HG03097 (cell line): ENCODE results near the gene FUT9.

Source experiments
- ATAC-seq: cut with Tn5 transposase; IDR thresholded peaks from one replicate; pipeline ENCODE4 v1.9.1; 2021; ENCODE audit not compliant: unreplicated experiment, low FRiP score

Gene FUT9

DNA sequence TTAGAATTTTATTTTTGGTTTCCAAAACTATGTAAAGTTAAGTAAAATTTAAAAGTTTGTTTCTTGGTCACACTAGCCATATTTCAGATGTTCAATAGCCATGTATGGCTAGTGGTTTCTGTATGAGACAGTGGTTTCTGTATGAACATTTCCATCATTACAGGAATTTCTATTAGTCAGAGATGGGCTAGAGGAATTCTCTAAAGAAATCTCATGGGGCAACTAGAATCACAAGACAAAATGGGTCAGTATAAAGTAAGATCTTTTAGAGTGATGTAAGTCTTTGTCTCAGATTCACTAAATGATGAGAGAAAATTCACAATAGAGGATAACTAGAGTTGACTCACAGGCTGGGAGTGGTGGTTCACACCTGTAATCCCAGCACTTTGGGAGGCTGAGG, 149.0 kb downstream of the FUT9 start:
- ATAC-seq = no peak

GRCh38 chr6:96171112-96171511, 155.3 kb downstream of the FUT9 start:
- ATAC-seq = no peak

- ATAC-seq = no peak
Measured at GRCh38 chr6:96184798-96185197, 169.0 kb downstream of the FUT9 start.

- no peak for ATAC-seq
Measured at GRCh38 chr6:96186094-96186493, 170.3 kb downstream of the FUT9 start.

GRCh38 chr6:96186516-96187195, 170.9 kb downstream of the FUT9 start:
- no peak for ATAC-seq

DNA sequence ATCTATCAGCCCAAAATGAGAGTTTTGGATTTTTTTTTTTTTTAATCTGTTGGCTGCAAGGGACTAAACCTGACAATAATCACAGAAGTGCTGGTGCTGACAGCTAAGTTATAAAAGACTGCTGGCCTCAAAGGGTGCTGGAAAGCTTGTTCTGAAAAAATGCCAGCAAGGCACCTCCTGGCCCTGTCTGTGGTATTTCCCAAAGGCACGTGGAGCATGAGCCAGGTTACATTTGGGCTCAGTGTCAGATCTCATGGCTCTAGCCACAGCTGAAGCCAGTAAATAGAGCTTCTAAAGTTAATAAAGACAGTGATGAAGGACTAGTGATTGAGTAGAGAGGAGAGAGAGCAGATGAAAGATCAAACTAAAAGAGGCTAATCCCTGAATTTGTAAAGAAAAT, 178.9 kb downstream of the FUT9 start:
- ATAC-seq = no peak

DNA sequence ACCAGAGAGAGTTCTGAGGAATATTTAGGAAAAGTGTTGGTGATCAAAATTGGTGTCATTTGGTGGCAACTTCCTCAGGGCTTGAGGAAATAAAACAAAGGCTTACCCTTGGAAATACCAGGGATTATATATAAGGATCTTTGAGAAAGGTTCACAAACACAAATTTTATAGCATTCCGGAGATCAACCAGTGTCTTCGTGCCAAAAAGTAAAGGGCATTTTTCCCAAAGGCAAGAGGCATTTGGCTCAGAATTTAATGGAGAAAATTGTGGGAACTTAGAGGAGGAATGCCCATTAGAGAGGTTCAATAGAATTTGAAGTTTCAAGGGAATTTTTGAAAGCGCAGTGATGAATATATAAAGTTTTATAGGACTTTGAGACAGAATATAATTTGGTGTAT, 179.5 kb downstream of the FUT9 start:
- no peak for ATAC-seq

DNA sequence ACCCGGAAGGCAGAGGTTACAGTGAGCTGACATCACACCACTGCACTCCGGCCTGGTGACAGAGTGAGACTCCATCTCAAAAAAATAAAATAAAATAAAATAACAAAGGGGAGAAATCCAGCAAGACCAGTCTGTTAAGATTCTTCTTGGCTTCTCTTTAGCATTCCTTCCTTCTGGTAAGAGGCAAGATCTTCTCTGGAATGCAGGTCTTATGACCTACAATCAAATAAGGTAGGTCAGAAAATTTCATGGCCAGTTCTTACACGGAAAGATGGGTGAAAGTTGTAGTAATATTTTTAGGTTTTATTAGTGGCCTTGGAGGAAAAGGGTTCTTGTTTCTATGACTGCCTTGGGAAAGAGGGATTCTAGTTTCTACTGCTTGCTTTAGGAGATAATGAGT, 180.9 kb downstream of the FUT9 start:
- no peak for ATAC-seq

- ATAC-seq = no peak
Measured at GRCh38 chr6:96197241-96197640, 181.5 kb downstream of the FUT9 start.

DNA sequence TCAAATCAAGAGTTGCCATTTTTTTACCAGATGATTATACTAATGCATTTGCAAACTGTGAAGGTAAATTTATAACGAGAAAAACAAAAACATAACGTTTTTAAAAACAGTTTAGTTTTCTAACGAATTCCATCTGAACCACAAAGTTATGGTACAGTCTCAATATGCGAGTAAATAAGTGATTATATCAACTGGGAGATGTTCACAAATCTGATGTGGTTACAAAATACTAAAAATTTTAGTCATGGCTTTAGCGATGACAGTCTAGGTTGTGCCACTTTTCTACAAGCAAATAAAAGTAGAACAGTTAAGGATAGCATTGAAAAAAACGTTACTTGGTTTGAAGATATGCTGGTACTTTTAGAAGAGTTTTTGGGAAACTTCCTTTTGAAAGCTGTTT, 186.8 kb downstream of the FUT9 start:
- ATAC-seq = no peak

DNA sequence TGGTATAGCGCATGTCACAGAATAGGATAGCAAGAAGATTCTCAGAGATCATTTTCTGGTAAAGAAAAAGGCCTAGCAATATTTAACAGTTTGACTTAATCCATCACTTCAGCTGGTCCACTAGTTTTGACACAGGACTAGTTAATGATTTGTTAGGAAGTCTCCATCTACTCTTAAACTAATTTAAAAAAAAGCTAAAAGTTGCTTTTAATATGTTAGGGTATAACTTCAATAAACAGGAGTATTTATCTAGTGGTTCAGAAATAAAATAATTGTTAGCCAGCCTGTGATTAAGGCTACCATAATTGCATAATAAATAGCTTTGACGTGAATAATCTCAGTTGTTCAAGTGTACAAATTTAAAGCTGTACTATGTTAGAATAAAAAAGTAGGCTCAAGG, 195.6 kb downstream of the FUT9 start:
- ATAC-seq = no peak

- no peak for ATAC-seq
Measured at GRCh38 chr6:96212066-96212465, 196.3 kb downstream of the FUT9 start.

- no peak for ATAC-seq
Measured at GRCh38 chr6:96213784-96214183, 198.0 kb downstream of the FUT9 start.

DNA sequence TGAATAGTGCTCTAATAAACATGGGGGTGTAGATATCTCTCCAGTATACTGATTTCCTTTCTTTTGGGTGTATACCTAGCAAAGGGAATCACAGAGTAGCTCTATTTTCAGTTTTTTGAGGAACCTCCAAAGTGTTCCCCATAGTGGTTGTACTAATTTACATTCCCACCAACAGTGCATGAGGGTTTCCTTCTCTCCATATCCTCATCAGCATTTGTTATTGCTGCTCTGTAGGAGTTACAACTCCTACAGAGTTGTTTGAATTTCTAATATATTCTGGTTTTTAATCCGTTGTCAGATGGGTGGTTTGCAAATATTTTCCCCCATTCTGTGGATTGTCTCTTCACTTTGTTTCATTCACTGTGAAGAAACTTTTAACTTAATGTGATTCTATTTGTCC, 207.9 kb downstream of the FUT9 start:
- ATAC-seq = no peak

- ATAC-seq = no peak
Measured at GRCh38 chr6:96227135-96227534, 211.4 kb downstream of the FUT9 start.

- ATAC-seq = no peak
Measured at GRCh38 chr6:96234444-96234843, 218.7 kb downstream of the FUT9 start.

DNA sequence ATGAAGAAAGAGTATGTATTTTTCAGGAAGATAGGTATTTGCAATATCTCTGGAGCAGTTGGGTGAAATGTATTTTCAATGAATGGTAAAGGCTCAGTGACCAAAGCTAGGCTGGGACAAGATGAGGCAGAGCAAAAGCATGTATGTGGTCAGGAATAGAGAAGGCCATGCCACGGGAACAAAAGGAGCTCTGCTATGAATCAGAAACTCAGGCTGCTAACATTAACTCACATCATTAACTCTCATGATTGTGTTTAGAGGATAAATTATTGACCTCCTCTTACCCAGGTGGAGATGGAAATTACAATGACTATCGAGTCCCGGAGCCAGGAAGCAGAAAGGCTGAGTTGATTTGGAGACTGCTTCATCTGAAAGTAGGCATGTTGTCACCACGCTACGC, 220.2 kb downstream of the FUT9 start:
- no peak for ATAC-seq

DNA sequence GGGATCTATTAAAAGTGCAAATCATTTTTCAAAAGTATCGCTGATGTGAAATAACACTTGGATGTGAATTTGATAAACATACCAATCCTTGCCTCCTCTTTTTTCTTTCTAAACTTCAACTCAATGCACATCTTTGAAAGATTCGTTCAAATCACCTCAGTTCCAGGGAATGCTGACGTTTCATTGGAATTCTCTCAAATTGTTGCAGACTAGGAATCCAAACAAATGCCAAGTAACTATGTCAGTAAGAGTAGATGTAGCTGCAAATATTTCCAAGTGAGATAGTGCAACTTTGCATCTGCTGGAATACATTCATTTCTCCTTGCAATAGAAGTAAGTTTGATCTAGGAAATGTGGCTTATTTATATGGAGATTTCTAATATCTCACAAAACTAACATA, 220.7 kb downstream of the FUT9 start:
- ATAC-seq = no peak

GRCh38 chr6:96237638-96238347, 222.0 kb downstream of the FUT9 start:
- ATAC-seq = no peak

DNA sequence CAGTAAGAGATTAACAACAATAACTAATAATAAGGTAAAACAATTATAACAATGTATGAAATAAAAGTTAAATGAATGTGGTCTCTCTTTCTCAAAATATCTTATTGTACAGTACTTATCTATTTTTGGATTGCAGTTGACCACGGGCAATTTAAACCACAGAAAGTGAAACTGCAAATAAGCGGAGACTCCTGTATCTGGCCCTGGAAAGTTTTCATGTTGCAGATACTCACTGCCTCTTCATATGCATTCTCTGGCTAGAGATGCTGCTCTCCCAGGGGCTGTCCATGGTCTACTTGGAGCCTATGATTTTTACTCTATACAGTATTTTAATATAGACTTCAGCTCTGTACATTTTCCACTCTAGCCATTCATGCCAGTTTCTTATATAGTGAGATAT, 230.8 kb downstream of the FUT9 start:
- no peak for ATAC-seq

- ATAC-seq = no peak
Measured at GRCh38 chr6:96249755-96250154, 234.0 kb downstream of the FUT9 start.

DNA sequence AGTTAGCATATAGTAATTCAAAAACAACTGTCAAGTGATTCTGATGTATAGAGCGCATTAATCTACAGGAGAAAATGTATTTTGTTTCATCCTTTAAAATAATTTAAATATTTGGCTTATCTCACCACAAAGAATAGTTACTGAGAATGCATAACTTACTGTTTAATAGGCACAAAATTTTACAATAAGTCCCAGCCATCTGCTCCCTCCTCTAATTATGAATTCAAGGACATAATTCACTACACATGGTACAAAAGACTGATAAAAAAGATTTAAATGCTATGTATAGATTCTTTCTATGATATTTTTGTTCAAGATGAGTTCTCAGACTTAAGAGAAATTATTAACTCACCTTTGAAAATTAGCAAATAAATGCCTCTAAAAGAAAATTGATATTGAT, 242.0 kb downstream of the FUT9 start:
- ATAC-seq = no peak
